K562 (cell line): ENCODE measurements around the gene IGFALS. TPM values are rescaled to one million over a fixed set of nuclear protein-coding genes. Genes with fewer than 3 reads are reported as not detected.

Experiments used
- DIDO1 ChIP-seq: fragments of 450-650 bp; IDR thresholded peaks from 2 replicates; pipeline ENCODE4 v1.6.1; 2016; ENCODE audit warnings: low read depth, missing biosample characterization, missing genetic modification characterization
- EGR1 ChIP-seq: fragments of 450-650 bp; conservative IDR thresholded peaks from 2 replicates; pipeline ENCODE4 v1.6.1; 2017; ENCODE audit warnings: mild to moderate bottlenecking
- FOXM1 ChIP-seq, 2 experiments: fragments of 450-650 bp in 1 of 2; sonication (generic) in 1 of 2; formaldehyde crosslinking in 1 of 2; IDR thresholded peaks; 2 replicates each; pipeline versions ENCODE4 v1.6.1 to v1.9.0; 2017 to 2022; ENCODE audit warnings: low read depth in 2 of 2, mild to moderate bottlenecking in 2 of 2, missing genetic modification reagents in 1 of 2, moderate library complexity in 1 of 2
- GATA2 ChIP-seq: sonication (generic); formaldehyde crosslinking; IDR thresholded peaks from 2 replicates; pipeline ENCODE4 v1.4.0; 2020; ENCODE audit warnings: mild to moderate bottlenecking, missing genetic modification reagents
- GTF2F1 ChIP-seq: IDR thresholded peaks from 2 replicates; pipeline ENCODE4 v1.6.1; 2011; ENCODE audit warnings: low read depth, low read length, improper control_type of control experiment
- HDGF ChIP-seq: fragments of 450-650 bp; IDR thresholded peaks from 2 replicates; pipeline ENCODE4 v1.6.1; 2016
- MAZ ChIP-seq, 2 experiments: fragments of 450-650 bp in 1 of 2; sonication (generic) in 1 of 2; formaldehyde crosslinking; IDR thresholded peaks in 1 of 2; conservative IDR thresholded peaks in 1 of 2; 2 replicates each; pipeline versions ENCODE4 v1.4.0 to v1.5.0; 2020; ENCODE audit warnings: mild to moderate bottlenecking in 1 of 2, missing genetic modification reagents in 1 of 2
- NFIX ChIP-seq: fragments of 250-450 bp; sonication (Bioruptor Pico); IDR thresholded peaks from 2 replicates; pipeline ENCODE4 v1.4.0; 2020; ENCODE audit warnings: low read depth, mild to moderate bottlenecking, moderate library complexity
- NR4A1 ChIP-seq, 2 experiments: fragments of 250-450 bp in 1 of 2; fragments of 450-650 bp in 1 of 2; sonication (Bioruptor Pico) in 1 of 2; IDR thresholded peaks; 2 replicates each; pipeline versions ENCODE4 v1.4.0 to v1.6.1; 2016 to 2020; ENCODE audit warnings: mild to moderate bottlenecking in 2 of 2, missing compliant biosample characterization in 1 of 2, missing genetic modification characterization in 1 of 2, moderate library complexity in 1 of 2
- SAP30 ChIP-seq: fragments of 200-600 bp; sonication (generic); IDR thresholded peaks from 2 replicates; pipeline ENCODE4 v1.6.1; 2012; ENCODE audit warnings: borderline replicate concordance, low read depth, mild to moderate bottlenecking, moderate library complexity, low read length, control low read depth, inconsistent platforms; ENCODE audit not compliant: insufficient read depth, poor library complexity, severe bottlenecking
- SMAD4 ChIP-seq: fragments of 250-450 bp; sonication (Bioruptor Pico); conservative IDR thresholded peaks from 2 replicates; pipeline ENCODE4 v1.8.0; 2021; ENCODE audit warnings: inconsistent platforms, mild to moderate bottlenecking, moderate library complexity
- SMARCC2 ChIP-seq: fragments of 450-650 bp; IDR thresholded peaks from 2 replicates; pipeline ENCODE4 v1.6.1; 2017; ENCODE audit warnings: antibody characterized with exemption, moderate library complexity, mild to moderate bottlenecking, low read depth
- WHSC1 ChIP-seq: IDR thresholded peaks from one replicate; pipeline ENCODE4 v1.6.1; 2012; ENCODE audit warnings: low read length, control low read depth, inconsistent platforms
- ZNF445 ChIP-seq: fragments of 250-450 bp; sonication (Bioruptor Pico); IDR thresholded peaks from 2 replicates; pipeline ENCODE4 v1.4.0; 2020; ENCODE audit warnings: low read depth, mild to moderate bottlenecking, moderate library complexity
- ZNF57 ChIP-seq: fragments of 450-650 bp; formaldehyde crosslinking; IDR thresholded peaks from 2 replicates; pipeline ENCODE4 v1.4.0; 2020; ENCODE audit warnings: mild to moderate bottlenecking, moderate library complexity
- ZNF76 ChIP-seq: fragments of 250-450 bp; sonication (Bioruptor Pico); IDR thresholded peaks from 2 replicates; pipeline ENCODE4 v1.4.0; 2020; ENCODE audit warnings: mild to moderate bottlenecking, moderate library complexity, borderline replicate concordance
- polyA plus RNA-seq, 8 experiments: library from polyadenylated mRNA; depleted of rRNA in 4 of 8; stranded (reverse) in 5 of 8; unstranded in 3 of 8; fragments of >200 nt; fragmentation: Nextera tagmentation in 2 of 8; fragmentation: Illumina TruSeq in 1 of 8; extraction: Ambion mirVana in 2 of 8; extraction: Trizol in 1 of 8; gene quantifications; 2 replicates each; pipeline versions ENCODE4 v1.2.1 to v1.2.3, GENCODE V29; 2011 to 2014; ENCODE audit warnings: inconsistent platforms in 1 of 8, missing spikeins in 1 of 8
- total RNA-seq, 7 experiments: library from RNA; depleted of rRNA in 6 of 7; stranded (reverse); fragments of >200 nt in 6 of 7; fragmentation: Illumina TruSeq in 2 of 7; extraction: Trizol in 2 of 7; gene quantifications; 2 replicates each; pipeline versions ENCODE4 v1.2.1 to v1.2.3, GENCODE V29; 2011 to 2021; ENCODE audit warnings: low replicate concordance in 1 of 7
- TF ChIP-seq, protein P1 (sequence below): sonication (generic); formaldehyde crosslinking; IDR thresholded peaks from 2 replicates; pipeline ENCODE4 v1.8.1; 2023; ENCODE audit warnings: mild to moderate bottlenecking, missing genetic modification reagents
- TF ChIP-seq, protein P2 (sequence below): fragments of 450-650 bp; formaldehyde crosslinking; IDR thresholded peaks from 2 replicates; pipeline ENCODE4 v1.4.0; 2020; ENCODE audit warnings: mild to moderate bottlenecking, moderate library complexity
- TF ChIP-seq, protein P3 (sequence below): fragments of 200-400 bp; formaldehyde crosslinking; IDR thresholded peaks from 2 replicates; pipeline ENCODE4 v1.6.1; 2017; ENCODE audit warnings: mild to moderate bottlenecking, low read depth, low read length, moderate library complexity
- TF ChIP-seq, protein P4 (sequence below): sonication (generic); formaldehyde crosslinking; IDR thresholded peaks from 2 replicates; pipeline ENCODE4 v1.8.1; 2023; ENCODE audit warnings: mild to moderate bottlenecking, missing genetic modification reagents

The IGFALS gene
- total and polyA plus RNA-seq, 9 of the 15 experiments (the other 6 are each of a cell fraction or from before 2014, with no cell fraction given) = not detected

DNA sequence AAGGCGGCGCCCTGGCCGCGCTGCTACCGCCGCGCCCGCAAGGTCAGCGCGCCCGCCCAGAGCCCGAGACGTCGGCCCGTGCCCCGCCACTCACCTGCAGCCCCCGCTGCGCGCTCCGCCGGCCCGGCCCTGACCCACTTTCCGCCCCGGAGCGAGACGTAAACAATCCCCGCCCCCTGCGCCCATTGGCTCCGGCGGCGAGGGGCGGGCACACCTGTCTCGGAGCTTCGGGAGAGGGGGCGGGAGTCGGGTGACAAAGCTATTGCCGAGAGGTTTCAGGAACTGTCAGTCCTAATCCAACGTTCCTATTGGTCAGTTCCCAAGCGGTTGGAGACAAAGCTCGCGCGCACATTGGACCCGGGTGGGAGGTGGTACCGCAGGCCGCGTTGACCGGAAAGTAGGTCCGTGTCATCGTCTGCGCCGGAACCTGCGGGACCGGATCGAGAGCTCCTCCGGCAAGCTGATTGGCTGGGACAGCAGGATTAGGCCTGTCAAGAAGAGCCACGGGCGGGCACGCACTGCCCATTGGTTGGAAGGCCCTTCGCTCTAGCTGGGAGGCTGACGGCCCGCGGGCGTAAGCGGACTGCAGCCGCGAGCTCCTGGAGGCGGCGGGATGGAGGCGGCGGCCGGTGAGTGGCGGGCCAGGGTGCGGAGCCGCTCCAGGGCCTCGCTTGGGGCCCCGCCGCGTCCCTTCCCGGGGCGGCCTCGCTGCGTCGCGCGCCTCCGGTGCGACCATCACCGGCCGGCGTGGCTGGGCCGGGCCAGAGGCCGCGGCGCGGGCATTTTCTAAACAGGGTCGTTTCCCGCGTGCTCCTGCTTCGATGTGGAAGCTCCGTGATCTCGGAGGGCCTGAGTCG lies 10.9 kb downstream of the IGFALS start, which contains the start of the genes NUBP2 and SPSB3 (continued):
- TF ChIP-seq EGR1 (peak; percentile 64), DIDO1 (tag) (no peak), ZNF57 (0 out of 2 replicates have a peak, but pooled peaks have one; percentile 15), WHSC1 (no peak), GTF2F1 (no peak), FOXM1 (IDR thresholded peaks at IDR 0.05; ENCODE audit: low read depth) (peak; percentile 36; the same call in 1 of the 2 replicates), FOXM1 (CRISPR knock-in tag; IDR thresholded peaks at IDR 0.05; ENCODE audit: low read depth) (no peak), SMARCC2 (no peak), SMAD4 (peak; percentile 75), SAP30 (no peak), NR4A1 (CRISPR knock-in tag; IDR thresholded peaks at IDR 0.05) (no peak), NR4A1 (tag; IDR thresholded peaks at IDR 0.05) (no peak), MAZ (CRISPR knock-in tag; conservative IDR thresholded peaks at IDR 0.05 in 1 of 2, IDR thresholded peaks at IDR 0.05 in 1 of 2) (peak; percentile 54 to 63), GATA2 (no peak), ZNF76 (CRISPR knock-in tag) (no peak), ZNF445 (no peak), NFIX (CRISPR knock-in tag) (no peak), HDGF (no peak)
- TF ChIP-seq, protein P1, sequence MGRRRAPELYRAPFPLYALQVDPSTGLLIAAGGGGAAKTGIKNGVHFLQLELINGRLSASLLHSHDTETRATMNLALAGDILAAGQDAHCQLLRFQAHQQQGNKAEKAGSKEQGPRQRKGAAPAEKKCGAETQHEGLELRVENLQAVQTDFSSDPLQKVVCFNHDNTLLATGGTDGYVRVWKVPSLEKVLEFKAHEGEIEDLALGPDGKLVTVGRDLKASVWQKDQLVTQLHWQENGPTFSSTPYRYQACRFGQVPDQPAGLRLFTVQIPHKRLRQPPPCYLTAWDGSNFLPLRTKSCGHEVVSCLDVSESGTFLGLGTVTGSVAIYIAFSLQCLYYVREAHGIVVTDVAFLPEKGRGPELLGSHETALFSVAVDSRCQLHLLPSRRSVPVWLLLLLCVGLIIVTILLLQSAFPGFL (CRISPR knock-in tag) = no peak
- TF ChIP-seq, protein P2, sequence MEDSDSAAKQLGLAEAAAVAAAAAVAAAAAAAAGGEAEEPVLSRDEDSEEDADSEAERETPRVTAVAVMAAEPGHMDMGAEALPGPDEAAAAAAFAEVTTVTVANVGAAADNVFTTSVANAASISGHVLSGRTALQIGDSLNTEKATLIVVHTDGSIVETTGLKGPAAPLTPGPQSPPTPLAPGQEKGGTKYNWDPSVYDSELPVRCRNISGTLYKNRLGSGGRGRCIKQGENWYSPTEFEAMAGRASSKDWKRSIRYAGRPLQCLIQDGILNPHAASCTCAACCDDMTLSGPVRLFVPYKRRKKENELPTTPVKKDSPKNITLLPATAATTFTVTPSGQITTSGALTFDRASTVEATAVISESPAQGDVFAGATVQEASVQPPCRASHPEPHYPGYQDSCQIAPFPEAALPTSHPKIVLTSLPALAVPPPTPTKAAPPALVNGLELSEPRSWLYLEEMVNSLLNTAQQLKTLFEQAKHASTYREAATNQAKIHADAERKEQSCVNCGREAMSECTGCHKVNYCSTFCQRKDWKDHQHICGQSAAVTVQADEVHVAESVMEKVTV (CRISPR knock-in tag) = no peak
- TF ChIP-seq, protein P3, sequence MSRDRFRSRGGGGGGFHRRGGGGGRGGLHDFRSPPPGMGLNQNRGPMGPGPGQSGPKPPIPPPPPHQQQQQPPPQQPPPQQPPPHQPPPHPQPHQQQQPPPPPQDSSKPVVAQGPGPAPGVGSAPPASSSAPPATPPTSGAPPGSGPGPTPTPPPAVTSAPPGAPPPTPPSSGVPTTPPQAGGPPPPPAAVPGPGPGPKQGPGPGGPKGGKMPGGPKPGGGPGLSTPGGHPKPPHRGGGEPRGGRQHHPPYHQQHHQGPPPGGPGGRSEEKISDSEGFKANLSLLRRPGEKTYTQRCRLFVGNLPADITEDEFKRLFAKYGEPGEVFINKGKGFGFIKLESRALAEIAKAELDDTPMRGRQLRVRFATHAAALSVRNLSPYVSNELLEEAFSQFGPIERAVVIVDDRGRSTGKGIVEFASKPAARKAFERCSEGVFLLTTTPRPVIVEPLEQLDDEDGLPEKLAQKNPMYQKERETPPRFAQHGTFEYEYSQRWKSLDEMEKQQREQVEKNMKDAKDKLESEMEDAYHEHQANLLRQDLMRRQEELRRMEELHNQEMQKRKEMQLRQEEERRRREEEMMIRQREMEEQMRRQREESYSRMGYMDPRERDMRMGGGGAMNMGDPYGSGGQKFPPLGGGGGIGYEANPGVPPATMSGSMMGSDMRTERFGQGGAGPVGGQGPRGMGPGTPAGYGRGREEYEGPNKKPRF = no peak
- TF ChIP-seq, protein P4, sequence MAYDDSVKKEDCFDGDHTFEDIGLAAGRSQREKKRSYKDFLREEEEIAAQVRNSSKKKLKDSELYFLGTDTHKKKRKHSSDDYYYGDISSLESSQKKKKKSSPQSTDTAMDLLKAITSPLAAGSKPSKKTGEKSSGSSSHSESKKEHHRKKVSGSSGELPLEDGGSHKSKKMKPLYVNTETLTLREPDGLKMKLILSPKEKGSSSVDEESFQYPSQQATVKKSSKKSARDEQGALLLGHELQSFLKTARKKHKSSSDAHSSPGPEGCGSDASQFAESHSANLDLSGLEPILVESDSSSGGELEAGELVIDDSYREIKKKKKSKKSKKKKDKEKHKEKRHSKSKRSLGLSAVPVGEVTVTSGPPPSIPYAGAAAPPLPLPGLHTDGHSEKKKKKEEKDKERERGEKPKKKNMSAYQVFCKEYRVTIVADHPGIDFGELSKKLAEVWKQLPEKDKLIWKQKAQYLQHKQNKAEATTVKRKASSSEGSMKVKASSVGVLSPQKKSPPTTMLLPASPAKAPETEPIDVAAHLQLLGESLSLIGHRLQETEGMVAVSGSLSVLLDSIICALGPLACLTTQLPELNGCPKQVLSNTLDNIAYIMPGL (CRISPR knock-in tag) = no peak
